Epithelial cell of proximal tubule (primary cell): ENCODE data around the gene THAP6. TPM values are rescaled to one million over a fixed set of nuclear protein-coding genes. Genes with fewer than 3 reads are reported as not detected.
A peak's percentile ranks its signal among the peaks of the same experiment; 100 is the strongest.
"Not testable (repeated sequence)": the region's sequence is repeated elsewhere in the genome, so short reads cannot be mapped to it uniquely, and the experiment has no call there.

Source experiments
- DNase-seq: peaks from one replicate; pipeline ENCODE4 v3.0.0-alpha.2; 2011; ENCODE audit warnings: low read depth
- H3K4me3 ChIP-seq: 2 replicates; pipeline ENCODE4 v1.5.1; 2011; ENCODE audit warnings: low read depth, mild to moderate bottlenecking, low read length
- total RNA-seq: library from RNA; depleted of rRNA; stranded (reverse); fragments of >200 nt; gene quantifications from 2 replicates; pipeline ENCODE4 v1.2.3, GENCODE V29; 2015
- TF ChIP-seq, protein P1 (sequence below): conservative IDR thresholded peaks from 2 replicates; pipeline ENCODE4 v1.5.1; 2012; ENCODE audit warnings: low read depth, mild to moderate bottlenecking, low read length

The THAP6 gene
- total RNA-seq, 1 donor from 2014 or later: 7.0 TPM

DNA sequence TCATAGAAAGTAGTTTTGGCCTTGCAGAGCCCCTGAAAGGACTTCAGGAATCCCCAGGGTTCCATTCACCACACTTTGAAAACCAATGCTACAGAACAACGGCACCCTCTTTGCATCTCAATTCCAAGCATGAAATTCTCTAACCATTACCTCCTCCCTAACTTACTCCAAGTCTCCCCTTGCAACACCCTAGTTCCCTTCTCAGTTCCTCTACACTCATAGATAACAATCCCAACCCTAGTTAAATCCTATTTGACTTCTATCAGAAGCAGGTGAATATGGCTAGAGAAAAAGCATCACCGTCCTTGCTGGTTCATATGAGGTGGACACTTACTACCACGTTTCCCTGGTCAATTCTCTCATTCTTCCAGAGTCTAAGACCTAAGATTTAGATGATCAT lies 2.4 kb upstream of the THAP6 start:
- no peak for DNase-seq
- TF ChIP-seq, protein P1, sequence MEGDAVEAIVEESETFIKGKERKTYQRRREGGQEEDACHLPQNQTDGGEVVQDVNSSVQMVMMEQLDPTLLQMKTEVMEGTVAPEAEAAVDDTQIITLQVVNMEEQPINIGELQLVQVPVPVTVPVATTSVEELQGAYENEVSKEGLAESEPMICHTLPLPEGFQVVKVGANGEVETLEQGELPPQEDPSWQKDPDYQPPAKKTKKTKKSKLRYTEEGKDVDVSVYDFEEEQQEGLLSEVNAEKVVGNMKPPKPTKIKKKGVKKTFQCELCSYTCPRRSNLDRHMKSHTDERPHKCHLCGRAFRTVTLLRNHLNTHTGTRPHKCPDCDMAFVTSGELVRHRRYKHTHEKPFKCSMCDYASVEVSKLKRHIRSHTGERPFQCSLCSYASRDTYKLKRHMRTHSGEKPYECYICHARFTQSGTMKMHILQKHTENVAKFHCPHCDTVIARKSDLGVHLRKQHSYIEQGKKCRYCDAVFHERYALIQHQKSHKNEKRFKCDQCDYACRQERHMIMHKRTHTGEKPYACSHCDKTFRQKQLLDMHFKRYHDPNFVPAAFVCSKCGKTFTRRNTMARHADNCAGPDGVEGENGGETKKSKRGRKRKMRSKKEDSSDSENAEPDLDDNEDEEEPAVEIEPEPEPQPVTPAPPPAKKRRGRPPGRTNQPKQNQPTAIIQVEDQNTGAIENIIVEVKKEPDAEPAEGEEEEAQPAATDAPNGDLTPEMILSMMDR: no peak
- H3K4me3 ChIP-seq: peak overlapping the region; percentile 71

DNA sequence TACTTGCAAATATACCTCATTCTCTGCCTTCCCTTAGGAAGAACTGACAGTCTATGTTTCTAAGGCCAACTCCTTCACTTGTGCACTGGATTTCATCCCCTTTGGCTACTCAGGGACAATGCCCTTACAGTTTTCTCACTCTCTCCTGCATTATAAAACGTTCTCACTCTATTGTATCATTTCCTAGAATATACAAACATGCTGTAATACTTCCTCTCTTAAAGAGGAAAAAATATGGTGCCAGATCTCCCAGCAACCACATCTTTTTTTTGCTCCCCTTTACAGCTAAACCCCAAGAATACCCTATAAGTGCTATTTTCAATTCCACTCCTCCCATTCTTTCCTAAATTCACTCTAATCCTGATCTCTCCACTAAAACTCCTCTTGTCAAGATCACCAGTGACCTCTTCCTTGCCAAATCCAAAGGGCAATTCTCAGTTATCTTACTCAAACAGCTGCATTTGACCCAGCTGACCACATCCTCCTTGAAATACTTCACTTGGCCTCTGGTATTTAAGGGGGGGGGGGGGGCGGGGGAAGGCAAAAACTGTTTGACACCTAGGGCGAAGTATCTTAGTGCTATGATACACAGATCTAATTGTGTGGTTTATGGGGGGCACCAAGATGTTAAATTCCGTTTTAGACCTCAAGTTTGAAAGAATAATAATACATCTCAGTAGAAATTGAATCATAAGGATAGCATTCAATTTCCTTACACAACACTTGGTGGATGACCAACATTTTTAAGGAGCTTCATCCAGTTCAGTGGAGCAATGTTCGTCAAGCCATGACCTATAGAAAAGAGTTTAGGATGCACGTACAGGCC lies 1.7 kb upstream of the THAP6 start:
- TF ChIP-seq, protein P1: no peak
- peak overlapping the region; percentile 71 for H3K4me3 ChIP-seq
- no peak for DNase-seq

DNA sequence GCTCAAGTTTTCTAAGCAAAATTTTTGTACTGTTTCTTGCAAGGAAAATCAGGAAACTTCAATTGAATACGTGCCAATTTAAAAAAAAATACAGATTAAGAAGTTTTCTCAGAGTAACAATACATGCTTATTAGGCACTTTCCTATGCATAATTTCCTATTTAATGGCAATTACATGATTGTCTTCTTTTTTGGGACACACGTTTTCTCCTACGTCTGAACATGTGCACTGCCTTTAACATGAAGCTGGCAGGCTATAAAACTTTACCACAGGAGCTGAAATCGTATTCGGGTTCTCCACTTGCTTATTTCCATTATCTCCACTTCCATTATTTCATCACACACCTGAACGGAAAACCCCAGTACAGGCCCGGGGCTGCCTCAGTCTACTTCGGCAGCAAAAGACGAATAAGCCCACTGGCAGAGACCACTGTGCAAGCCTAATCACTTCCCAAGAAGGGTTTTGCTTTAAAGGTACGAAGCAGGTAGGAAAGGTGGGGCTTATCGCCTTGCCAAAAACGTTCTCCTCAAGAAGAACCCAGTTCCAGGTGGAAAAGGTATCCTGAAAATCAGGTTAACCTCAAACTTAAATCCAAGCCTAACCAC lies 645 bp upstream of the THAP6 start:
- TF ChIP-seq, protein P1: no peak
- peak overlapping the region; percentile 71 for H3K4me3 ChIP-seq
- DNase-seq: no peak

DNA sequence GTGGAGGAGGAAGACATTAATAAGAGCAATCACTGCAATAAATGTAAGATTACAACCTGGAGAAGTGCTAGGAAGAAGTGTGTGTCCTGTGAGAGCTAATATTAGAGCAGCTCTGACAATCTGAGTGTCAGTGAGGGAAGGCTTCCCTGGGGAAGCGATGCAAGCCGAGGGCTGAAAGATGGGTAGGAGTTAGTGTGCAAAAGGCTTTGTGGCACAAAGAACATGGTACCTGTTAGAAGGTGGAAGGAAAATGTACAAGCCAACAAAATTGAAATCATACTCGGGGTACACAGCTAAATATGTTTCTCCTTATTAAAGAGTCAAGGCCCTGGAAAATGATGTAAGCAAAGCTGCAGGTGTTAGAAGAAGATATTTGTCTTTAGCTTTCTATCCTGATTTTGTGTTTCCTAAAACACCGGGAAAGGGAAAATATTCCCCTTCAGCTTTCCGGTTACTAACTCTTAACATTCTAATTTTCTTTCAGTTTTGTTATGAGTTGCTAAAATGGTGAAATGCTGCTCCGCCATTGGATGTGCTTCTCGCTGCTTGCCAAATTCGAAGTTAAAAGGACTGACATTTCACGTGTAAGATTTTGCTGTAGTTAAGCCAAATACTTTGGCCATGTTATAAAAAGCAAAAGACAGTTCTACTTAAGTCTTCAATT lies 808 bp downstream of the THAP6 start:
- no peak for DNase-seq
- H3K4me3 ChIP-seq: peak overlapping the region; percentile 71
- TF ChIP-seq, protein P1: no peak

DNA sequence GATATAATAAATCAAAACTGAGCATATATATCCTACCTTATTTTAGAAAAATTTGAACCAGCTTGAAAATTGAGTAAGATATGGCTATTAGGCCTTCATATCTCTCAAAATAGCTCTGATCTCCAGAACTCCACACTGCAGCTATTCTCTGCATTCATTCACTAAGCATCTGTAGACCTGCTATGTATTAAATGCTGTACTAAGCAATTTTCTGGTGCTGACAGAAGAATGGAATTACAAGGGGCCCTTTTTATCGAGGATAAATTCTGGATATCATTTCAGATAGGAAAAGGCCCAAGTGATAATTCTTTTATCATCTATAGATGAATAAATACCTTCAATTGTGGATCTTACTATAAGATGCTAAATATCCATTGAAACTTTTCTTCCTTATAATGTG lies 1.9 kb downstream of the THAP6 start:
- TF ChIP-seq, protein P1: no peak
- H3K4me3 ChIP-seq: no peak overlapping the region
- no peak for DNase-seq

DNA sequence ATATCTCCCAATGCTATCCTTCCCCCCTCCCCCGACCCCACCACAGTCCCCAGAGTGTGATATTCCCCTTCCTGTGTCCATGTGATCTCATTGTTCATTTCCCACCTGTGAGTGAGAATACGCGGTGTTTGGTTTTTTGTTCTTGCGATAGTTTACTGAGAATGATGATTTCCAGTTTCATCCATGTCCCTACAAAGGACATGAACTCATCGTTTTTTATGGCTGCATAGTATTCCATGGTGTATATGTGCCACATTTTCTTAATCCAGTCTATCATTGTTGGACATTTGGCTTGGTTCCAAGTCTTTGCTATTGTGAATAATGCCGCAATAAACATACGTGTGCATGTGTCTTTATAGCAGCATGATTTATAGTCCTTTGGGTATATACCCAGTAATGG lies 5.2 kb downstream of the THAP6 start:
- not testable (repeated sequence) for H3K4me3 ChIP-seq, DNase-seq

DNA sequence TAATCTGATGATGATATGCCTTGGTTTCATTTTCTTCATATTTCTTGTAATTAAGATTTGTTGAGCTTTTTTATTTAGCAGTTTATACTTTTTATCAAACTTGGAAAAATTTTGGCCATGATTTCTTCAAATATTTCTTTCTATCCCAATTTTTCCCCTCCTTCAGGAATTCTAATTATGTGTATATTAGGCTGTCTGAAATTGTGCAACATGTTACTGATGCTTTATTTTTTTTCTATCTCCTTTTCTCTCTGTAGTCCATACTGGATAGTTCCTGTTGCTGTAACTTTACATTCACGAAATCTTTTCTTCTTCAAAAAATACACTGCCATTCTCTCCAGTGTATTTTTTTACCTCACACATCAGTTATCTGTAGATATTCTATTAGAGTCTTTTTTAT lies 10.8 kb downstream of the THAP6 start:
- TF ChIP-seq, protein P1: no peak
- no peak for DNase-seq

More for the DNA sequence above, 10.8 kb downstream of the THAP6 start:
- H3K4me3 ChIP-seq: no peak overlapping the region
